NCI-H146 treated with DMSO at 0.1 percent for 48 hours (cell line): Measurements from ENCODE around the gene GREM2.
A peak's percentile ranks its signal among the peaks of the same experiment; 100 is the strongest.

Experiments
- DNase-seq: peaks from one replicate; lab custom pipeline; 2025; ENCODE audit not compliant: unreplicated experiment; lab: John Stamatoyannopoulos, UW

Gene GREM2

DNA sequence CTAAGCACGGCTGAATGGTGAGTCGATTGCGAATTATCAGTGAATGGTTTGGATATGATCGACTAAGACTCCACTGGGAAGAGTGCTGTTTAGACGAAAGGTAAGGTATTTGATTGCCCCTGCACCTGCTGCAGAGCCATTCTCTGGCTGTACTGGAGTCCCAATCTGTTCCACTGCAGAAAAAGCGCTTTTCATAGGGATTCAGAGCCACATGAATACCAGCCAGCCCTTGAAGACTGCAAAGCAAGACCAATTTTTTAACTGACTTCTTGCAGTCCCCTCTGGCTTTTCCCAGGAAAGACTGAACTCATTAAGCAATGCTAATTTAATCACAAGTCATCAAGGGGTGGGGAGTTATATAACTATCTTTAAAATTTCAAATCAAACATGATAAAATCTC is 1.3 kb downstream of the GREM2 start:
- DNase-seq, result peak; percentile 28

DNA sequence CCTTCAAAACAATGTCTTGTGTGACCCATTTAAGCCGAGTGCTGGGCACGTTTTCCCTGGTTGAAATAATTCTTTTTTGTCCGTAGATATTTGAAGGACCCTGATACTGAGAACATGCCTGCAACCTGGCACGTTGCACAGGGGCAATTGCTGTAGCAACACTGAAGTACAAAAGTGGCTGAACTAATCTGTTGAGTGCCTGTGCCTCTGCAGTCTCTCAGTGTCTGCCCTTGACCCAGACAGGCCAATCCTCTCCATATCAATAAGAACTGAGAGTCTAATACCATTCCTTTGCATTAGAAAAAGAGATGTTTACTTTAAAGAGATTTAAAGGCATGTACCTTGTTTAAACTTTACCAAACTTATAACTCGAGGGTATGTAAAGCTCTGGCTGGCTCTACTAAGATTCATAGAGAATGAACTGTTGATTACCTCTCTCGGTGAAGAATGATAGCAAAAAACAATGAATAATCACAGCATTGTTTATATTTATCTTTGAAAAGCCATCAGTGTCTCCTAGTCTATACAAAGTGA is 2.4 kb downstream of the GREM2 start:
- DNase-seq, result no peak

DNA sequence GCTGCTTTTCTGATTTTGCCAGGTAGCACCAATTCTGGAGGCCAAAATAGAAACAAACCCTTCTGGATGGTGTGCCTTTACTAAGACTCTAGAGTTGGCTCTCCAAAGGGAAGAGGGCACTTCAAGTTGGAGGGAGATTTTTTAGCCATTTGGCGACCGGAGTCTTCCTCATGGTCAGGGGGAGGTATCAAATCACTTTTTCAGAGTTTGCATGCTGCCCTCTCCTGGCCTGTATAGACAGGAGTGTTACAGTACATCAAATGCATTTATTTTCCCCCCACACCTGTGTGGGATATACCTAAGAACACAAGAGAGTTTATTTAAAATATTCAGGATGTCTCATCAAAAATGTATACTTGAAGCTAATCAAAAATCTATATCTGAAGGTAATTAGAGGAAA is 3.2 kb downstream of the GREM2 start:
- DNase-seq, result peak; percentile 5

DNA sequence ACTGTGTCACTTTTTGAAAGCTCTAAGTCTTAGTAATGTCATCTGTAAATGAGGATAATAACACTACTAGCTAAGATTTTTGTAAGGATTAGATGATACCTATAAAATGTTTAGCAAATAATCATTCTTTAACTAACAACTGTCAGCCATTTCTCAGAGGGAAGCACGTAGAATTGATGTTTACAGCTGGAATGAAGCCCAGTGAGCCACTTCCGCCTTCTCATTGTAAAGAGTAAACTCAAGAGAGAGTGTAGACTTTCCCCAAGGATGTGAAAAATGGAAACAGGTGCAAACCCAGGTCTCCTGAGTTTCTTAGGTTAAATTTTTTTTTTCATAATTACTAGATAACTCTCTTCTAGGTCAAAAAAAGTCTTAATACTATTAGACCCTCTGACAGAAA is 4.9 kb downstream of the GREM2 start:
- no peak for DNase-seq

DNA sequence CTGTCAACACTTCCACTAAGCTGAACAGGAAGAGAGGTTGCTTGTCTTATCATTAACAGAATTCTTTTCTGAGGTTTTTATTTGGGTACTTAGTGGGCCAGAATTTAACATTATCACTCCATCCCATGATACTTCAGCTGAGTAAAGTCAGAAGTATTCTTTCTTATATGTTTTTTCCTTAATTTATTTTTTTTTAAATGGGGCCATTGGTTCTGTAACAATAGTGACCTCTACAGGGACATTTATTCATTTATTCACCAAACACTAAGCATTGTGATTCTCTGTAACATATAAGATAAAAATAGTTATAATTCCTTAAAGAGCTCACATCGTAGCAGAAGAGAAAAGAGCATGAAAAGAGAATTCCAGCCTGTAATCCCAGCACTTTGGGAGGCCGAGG is 9.8 kb downstream of the GREM2 start:
- DNase-seq, result no peak

DNA sequence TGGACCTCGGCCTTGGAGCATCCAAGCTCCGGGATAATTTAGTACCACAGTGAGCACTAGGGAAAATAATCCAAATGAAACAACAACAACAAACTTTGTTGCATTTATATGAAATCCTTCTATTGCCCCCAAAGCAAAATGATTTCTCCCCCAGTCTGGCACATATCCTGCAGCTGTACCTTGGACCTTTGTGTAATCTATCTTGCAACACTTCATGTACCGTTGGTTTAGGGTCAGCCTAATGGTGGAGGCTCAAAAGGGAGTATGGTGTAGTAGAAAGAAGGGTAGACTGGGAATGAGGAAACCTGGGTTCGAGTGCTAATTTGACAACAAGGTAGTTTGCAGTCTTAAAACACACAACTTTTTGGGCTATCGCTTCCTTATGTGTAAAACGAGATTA is 12.1 kb downstream of the GREM2 start:
- DNase-seq, result no peak

DNA sequence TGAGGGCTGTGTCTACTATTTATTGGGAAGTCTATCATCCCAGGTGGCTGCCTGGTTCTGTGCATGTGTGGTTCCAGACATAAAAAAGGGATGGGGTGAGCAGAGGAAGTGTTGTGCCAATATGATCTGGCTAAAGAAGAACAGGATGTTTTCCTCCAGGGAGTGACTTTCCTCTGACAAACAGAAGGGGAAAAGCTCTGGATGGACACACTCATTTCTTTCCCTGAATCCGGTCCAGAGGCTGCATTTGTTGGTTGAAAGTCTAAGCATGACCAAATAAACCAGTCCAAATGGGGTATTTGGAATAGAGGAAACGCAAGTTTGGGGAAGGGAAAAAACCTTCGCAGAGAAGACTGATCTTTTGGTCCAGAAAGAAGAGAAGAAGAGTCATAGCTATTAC is 12.7 kb downstream of the GREM2 start:
- no peak for DNase-seq

DNA sequence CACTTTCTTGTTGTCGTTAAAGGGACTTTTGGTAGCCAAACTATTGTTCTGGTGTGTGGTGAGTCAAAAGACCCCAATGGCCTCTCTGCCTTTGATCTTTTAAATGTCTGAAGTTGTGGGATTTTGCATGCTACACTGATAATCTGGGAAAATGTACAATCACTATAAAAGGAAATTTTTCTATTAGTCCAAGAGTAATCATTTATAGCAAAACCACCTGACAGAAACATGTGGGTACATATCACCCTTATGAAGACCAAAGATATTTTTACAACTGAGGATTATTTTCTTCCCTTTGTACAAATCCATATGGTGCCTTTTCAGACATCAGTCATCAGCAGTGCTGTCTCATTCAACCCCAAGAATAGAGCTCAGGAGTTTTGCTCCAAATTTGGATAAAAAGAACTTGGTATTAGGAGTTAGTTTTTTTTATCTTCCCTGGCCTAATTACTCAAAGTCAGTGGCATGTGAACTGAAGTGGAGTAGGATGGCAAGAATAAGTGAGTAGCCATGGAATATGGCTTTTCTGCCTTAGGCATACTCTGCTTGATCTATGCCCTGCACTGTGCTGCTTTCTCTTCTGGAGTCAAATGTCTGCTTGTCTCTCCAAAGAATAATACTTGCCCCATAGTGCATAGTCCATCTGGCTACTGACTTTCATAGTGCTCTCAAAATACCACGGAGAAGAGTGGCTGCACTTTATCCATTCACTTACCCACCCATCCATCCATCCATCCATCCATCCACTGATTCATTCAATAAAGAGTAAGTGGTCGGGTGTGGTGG is 13.5 kb downstream of the GREM2 start:
- no peak for DNase-seq

DNA sequence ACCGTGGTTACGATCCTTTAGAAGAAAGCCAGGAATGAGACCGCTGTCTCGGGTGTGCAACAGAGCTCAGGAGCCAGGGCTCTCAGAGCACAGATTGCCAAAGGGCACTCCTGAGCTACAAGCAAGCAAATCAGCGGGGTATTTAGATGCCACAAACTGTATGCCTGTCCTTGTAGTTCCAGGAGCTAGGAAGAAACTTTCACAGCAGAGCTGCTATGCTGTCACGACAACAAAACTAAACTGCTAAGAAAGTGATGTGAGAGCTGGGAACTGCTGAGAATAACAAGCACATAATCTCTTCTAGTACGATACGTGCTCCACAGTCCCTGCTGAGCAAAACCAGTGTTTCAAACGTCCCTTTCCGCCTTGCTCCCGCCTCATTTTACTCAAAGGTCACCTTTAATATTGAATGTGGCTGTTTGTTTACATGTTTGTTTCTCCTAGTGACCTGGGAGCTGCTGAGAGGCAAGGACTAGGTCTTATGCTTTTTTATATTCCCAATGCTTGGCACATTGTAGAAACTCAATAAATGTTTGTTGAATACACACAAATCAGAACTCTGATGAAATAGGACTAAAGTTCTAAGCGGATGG is 14.7 kb downstream of the GREM2 start:
- DNase-seq, result no peak

DNA sequence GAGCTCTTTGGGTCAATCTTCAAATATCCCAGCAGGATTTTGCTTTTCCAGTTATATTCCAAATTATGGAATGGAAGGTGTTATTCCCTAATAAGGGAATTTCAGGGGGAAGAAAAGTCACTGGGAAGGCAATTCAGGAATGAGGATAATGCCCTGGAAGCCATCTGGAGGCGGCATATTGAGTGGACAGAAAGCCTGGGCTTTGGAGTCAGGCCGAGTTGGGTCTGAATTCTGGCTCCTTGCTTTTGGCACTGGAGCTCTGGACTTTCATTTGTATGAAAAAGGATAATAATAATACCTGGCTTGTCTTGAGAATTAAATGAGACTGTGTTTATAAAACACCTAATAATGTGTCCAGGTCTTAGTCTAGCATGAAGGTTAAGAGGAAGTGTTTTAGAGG is 16.5 kb downstream of the GREM2 start:
- DNase-seq, result no peak

DNA sequence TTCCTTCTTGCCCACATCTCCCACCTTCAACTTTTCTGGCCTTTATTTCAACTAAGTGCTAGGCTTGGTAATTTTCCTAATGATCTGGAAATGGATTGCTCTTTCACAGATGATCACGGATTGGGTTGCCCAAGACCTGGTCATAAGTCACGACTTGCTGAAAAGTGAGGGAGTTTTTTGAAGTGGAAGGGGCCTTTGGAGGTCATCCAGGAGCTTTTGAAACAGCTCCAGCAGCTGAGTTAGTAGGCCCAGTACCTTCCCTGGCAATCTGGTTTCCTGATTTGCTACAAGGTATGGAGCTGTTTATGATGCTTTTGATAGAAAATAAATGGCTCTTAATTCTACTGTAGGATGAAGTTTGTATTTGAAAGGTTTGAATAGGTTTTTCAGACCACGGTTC is 20.4 kb downstream of the GREM2 start:
- DNase-seq, result no peak

DNA sequence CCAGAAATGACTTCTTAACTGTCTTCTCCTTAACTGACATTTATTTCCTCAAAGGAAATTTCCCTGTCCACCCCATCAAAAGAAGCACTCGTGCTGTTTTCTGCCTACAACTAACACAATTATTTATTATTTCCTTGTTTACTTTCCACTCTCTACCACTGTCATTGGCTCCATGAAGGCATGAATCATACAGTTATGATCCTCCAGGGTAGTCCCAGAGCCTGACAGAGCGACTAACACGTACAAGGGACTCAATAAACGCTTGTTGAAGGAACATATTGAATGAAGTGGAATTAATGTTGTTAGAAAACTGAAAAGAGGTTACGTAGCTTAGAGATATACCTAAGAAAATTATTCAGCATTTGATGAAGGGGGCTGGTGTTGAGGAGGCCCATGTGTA is 20.9 kb downstream of the GREM2 start:
- no peak for DNase-seq

DNA sequence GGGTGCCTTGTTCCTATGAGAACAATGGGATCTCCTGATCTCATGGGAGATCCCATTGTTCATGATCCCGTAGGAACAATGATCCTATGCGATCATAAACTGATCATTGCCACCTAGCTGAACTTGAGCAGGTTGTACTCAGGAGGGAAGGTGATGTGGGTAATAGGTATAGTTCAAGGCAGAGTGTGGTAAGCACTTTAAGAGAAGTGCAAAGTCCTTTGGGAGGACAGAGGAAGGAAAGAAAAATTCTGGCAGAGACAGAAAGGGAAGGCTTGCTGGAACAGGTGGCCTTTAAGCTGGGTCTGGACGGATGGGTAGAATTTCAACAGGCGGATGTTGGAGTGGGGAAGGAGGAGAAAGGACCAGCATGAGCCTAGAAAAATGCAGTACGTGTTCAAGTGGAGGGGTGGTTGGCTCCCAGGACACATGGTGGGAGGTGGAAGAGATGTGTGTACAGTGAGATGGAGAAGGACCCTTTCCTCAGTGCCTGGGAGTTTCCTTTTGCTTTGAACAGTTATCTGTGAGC is 22.3 kb downstream of the GREM2 start:
- no peak for DNase-seq

DNA sequence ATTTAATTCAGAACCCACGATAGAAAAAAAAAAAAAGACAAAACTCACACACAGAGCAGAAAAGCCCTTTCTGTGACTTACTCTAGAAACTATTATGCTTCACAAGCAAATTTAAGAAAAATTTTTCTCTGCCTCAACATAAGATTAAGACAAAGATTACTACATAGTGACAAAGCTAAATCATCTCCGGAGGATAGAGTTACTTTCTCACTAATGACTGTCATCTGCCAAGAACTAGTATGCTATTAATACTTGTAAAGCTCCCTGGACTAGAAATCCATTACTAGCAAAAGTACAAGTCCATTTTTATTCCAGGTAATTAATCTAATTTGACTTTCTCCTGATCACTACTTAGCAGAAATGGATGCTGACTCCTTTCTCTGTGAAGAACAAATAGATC is 25.9 kb downstream of the GREM2 start:
- DNase-seq, result no peak

DNA sequence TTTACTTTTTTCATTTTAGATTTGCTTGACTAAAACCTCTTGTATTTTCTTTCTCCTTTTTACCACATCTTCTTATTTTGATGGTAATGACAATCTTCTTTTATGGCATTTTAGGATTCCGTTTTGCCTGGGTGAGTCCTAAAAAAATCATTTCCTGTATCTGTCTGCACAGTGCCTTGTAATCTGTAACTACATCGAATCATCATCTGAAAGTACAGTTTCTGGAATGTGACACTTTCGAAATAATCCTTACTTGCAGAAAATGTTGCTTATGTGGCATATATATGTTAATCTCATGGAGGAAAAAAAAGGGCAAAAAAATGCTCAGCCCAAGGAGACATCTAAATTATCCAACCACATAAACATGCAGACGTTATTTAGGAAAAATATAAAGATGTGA is 29.0 kb downstream of the GREM2 start:
- no peak for DNase-seq

DNA sequence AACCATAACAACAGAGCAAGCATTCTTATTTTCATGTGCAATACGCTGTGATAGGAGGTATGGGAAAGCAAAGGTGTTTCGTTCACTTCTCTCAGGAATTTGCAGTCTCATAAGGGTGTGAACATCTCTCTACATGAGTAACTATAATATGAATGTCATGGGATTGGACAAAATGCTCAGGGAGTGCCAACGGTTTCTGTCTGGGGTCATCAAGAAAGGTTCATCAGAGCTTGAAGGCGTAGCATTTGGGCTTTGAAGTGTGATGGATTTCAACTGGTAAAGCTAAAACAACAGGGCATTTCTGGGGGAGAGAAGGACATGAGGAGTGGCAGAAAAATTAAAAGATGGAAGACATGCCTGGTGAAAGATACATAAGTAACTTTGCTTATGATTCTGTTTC is 32.4 kb downstream of the GREM2 start:
- DNase-seq, result no peak

DNA sequence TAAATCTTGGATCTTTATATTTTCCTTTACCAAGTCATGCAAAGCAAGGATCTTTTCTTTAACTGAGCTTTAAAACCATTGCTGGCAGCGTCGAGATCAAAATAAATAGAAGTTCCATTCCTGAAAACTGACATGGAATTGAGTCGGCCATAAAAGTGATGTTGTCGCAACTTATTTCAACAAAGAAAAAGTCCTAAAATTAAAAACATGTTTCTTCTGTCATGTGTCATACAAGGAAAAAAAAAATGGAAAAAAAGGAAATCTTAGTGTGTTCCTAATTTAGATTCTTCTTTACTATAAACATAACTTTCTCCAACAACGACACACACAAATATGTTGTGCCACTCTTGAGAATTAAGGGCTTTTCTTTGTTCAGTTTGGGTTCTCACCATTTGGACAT is 34.9 kb downstream of the GREM2 start:
- no peak for DNase-seq

DNA sequence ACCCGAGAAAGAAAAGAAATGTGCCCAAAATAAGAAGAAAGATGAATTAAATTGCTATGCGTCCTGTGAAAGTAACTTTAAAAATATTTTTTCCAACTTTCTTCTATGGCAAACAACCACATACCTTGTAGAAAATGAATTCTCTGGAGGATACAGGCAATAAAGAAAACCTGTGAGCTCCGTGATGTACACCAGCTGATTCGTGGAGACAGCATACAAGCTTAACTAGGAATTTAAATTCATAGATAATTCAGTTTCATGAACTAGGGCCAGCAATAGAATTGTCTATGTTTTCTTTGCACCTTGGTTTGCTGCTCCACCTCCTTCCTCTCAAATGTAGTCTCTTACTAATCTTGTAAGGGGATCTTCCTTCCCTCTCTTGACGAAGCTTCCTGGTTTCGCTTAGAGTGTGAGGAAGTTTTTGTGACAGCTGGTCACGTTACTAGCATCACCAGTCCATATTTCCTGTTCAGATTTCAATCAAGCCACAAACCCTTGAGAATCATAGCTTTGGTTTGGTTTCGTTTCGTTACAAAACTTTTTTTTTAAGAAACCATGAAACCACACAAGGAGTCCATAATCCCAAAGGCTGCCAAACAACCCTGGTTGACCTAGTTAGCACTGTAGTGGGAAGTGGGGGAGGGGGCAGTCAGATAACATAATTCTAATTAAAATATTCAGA is 35.8 kb downstream of the GREM2 start:
- DNase-seq, result no peak

DNA sequence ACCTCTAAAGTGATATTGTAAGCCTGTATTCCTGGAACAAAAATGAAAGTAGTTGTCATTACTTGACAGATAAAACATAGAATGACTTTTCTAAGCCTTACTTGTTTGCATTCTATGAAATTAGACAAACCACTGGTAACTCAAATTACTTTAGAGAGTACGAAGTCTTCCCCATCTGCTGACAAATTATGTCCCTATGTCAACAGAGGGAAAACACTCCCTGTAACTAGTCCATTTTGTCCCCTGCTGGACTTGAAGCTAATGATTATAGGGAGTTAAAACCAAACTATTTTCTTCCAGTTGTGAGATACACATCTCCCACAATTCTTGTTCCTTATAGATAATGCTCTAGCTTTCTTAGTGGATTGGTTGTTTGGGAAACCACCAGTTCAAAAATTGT is 39.6 kb downstream of the GREM2 start:
- DNase-seq, result peak; percentile 12

DNA sequence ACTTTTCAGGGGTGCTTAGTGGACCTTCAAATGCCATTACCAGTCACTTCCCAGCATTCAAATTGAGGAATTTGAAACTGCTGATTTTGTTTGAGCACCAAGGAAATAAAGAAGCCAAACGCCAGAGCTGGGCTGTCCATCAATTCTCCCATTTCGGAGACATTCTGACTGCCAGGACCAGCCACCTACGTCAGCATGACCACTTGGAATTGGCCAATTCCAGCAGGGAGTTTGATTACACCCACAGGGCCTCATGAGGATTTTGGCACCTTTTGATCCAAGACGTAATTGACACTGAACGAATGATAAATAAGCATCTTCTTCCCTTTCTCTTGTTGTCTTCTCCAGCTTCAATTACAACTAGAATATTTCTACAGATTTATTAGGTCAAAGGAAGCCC is 40.2 kb downstream of the GREM2 start:
- DNase-seq, result no peak

DNA sequence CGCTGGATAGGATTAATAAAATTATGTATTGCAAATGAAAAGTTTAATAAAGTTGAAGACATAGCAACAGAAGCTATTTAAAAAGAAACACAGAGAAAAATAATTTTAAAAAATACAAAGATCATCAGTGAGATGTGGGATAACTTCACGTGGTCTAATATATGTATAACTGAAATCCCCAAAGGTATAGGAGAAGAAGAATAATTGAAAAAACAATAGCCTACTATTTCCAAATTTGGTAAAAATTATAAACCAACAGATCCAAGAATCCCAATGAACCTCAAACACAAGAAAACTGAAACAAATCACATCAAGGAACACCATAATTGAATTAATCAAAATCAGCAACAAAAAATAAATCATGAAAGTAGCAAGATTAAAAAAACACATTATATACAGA is 44.9 kb downstream of the GREM2 start:
- no peak for DNase-seq

DNA sequence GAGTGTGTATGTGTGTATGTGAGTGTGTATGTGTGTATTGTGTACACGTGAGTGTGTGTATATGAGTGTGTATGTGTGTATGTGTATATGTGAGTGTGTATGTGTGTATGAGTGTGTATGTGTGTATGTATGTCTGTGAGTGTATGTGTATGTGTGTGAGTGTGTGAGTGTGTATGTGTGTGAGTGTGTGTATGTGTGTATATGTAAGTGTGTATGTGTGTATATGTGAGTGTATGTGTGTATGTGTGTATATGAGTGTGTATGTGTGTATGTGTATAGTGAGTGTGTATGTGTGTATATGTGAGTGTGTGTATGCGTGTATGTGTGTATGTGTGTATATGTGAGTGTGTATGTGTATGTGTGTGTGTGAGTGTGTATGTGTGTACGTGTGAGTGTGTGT is 49.2 kb downstream of the GREM2 start:
- no peak for DNase-seq
